Loucy (cell line): Measurements from ENCODE around the gene PTS.

ENCODE experiments used
- EZH2phosphoT487 ChIP-seq: fragments of 200-600 bp; IDR thresholded peaks from 2 replicates; pipeline ENCODE4 v1.6.1; 2018; ENCODE audit warnings: antibody characterized with exemption, mild to moderate bottlenecking, moderate library complexity, borderline replicate concordance
- TF ChIP-seq, protein P1 (sequence below): fragments of 200-600 bp; sonication (generic); conservative IDR thresholded peaks from 2 replicates; pipeline ENCODE4 v1.5.1; 2014; ENCODE audit warnings: mild to moderate bottlenecking, antibody characterized with exemption, low read length

DNA sequence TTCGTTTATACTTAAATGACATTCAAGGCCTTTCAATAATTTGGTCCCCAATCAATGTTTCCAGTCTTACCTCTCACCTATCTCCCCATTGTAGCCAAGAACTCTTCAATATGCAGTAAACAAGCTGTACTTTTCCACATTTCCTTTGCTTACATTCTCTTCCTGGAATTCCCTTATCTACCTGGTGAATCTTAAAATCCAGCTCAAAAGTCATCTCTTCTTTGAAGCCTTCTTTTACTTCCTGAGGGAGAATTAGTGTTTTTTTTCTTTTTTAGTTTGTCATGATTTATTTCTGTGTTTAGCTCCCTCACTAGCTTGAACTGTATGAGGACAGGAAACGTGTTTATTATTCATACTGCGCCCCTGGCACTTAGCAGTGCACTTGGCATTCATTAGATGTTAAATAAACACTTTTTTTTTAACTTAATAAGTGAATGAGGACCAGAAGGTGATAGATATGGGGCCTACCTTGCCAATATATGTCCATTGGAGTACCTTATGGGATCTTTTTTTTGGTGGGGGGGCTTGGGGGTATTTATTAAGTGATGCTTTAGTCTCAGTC, 4.9 kb upstream of the PTS start:
- TF ChIP-seq, protein P1, sequence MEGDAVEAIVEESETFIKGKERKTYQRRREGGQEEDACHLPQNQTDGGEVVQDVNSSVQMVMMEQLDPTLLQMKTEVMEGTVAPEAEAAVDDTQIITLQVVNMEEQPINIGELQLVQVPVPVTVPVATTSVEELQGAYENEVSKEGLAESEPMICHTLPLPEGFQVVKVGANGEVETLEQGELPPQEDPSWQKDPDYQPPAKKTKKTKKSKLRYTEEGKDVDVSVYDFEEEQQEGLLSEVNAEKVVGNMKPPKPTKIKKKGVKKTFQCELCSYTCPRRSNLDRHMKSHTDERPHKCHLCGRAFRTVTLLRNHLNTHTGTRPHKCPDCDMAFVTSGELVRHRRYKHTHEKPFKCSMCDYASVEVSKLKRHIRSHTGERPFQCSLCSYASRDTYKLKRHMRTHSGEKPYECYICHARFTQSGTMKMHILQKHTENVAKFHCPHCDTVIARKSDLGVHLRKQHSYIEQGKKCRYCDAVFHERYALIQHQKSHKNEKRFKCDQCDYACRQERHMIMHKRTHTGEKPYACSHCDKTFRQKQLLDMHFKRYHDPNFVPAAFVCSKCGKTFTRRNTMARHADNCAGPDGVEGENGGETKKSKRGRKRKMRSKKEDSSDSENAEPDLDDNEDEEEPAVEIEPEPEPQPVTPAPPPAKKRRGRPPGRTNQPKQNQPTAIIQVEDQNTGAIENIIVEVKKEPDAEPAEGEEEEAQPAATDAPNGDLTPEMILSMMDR: no peak
- no peak for TF ChIP-seq EZH2phosphoT487
